Neural cell (in vitro differentiated cells): ENCODE data around the gene DERL3.

ENCODE experiments used
- EP300 ChIP-seq: fragments of 450-650 bp; conservative IDR thresholded peaks from 2 replicates; pipeline ENCODE4 v1.6.1; 2014; ENCODE audit warnings: antibody characterized with exemption, mild to moderate bottlenecking, moderate library complexity; ENCODE audit not compliant: poor library complexity, severe bottlenecking
- EZH2 ChIP-seq: fragments of 200-600, 300-800 bp; shearing (Covaris generic), sonication (generic); IDR thresholded peaks from 2 replicates; pipeline ENCODE4 v1.6.1; 2014; ENCODE audit warnings: antibody characterized with exemption, low read length, borderline replicate concordance, mild to moderate bottlenecking; ENCODE audit not compliant: insufficient read depth, poor library complexity, severe bottlenecking
- MXI1 ChIP-seq: fragments of 450-650 bp; conservative IDR thresholded peaks from 2 replicates; pipeline ENCODE4 v1.6.1; 2014; ENCODE audit warnings: antibody characterized with exemption, mild to moderate bottlenecking; ENCODE audit not compliant: poor library complexity, severe bottlenecking
- POLR2AphosphoS5 ChIP-seq: IDR thresholded peaks from 2 replicates; pipeline ENCODE4 v1.6.1; 2012
- SMC3 ChIP-seq: fragments of 450-650 bp; conservative IDR thresholded peaks from 2 replicates; pipeline ENCODE4 v1.6.1; 2014; ENCODE audit warnings: antibody characterized with exemption, mild to moderate bottlenecking, moderate library complexity; ENCODE audit not compliant: poor library complexity
- TAF1 ChIP-seq: IDR thresholded peaks from 2 replicates; pipeline ENCODE4 v1.6.1; 2012; ENCODE audit warnings: low read depth
- TF ChIP-seq, protein P1 (sequence below): fragments of 450-650 bp; IDR thresholded peaks from 2 replicates; pipeline ENCODE4 v1.5.1; 2014; ENCODE audit warnings: antibody characterized with exemption, mild to moderate bottlenecking, moderate library complexity; ENCODE audit not compliant: poor library complexity, severe bottlenecking
- TF ChIP-seq, protein P2 (sequence below): IDR thresholded peaks from 2 replicates; pipeline ENCODE4 v1.6.1; 2012; ENCODE audit warnings: borderline replicate concordance

DNA sequence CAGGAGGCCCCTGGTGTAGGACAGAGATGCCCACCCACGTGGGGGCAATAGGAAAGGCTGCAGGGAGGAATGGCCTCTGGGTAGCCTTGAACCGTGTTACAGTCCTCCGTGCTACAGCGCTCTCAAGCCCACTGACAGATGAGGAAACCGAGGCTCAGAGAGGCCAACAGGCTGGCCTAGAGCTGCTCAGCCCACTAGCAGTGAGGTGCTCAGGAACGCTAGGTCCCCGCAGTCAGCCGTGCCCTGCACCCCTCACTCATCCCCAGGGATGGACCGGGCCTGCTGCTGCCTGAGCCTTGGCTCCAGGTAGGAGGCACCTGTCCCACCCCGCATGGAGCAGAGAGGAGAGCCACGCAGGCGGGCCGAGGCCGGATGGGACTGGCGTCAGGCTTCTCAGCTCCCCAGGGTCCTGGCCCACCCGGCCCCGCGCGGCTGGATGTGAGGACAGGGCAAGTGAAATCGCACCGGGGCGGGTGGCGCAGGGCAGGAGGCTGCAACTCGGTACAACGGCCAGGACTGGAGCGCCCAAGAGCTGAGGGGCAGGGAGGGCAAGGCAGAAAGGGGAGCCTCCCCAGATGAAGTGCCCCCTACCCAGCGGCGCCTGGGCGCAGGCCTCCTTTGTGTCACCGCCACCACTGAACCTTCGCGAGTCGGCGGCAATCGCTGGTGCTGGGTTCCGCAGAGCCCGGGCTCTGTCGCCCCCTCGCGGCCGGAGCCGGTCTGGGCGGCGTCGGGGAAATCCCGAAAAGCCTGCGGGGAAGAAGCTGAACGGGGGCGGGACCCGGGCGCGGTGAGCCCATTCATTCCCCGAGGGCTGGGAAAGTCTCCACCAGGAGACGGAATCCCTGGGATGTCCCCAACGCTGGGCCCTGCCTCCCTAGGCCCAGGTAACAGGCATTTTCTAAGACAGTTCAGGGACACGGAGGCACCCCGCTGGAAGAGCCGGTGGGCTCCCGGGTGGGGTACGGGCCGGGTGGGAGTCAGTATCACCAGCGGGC is 10.5 kb upstream of the DERL3 start:
- TF ChIP-seq, protein P1, sequence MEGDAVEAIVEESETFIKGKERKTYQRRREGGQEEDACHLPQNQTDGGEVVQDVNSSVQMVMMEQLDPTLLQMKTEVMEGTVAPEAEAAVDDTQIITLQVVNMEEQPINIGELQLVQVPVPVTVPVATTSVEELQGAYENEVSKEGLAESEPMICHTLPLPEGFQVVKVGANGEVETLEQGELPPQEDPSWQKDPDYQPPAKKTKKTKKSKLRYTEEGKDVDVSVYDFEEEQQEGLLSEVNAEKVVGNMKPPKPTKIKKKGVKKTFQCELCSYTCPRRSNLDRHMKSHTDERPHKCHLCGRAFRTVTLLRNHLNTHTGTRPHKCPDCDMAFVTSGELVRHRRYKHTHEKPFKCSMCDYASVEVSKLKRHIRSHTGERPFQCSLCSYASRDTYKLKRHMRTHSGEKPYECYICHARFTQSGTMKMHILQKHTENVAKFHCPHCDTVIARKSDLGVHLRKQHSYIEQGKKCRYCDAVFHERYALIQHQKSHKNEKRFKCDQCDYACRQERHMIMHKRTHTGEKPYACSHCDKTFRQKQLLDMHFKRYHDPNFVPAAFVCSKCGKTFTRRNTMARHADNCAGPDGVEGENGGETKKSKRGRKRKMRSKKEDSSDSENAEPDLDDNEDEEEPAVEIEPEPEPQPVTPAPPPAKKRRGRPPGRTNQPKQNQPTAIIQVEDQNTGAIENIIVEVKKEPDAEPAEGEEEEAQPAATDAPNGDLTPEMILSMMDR: peak; percentile 88
- TF ChIP-seq MXI1 (no peak), TAF1 (no peak), EP300 (no peak), POLR2AphosphoS5 (no peak), SMC3 (peak; percentile 78), EZH2 (no peak)
- TF ChIP-seq, protein P2, sequence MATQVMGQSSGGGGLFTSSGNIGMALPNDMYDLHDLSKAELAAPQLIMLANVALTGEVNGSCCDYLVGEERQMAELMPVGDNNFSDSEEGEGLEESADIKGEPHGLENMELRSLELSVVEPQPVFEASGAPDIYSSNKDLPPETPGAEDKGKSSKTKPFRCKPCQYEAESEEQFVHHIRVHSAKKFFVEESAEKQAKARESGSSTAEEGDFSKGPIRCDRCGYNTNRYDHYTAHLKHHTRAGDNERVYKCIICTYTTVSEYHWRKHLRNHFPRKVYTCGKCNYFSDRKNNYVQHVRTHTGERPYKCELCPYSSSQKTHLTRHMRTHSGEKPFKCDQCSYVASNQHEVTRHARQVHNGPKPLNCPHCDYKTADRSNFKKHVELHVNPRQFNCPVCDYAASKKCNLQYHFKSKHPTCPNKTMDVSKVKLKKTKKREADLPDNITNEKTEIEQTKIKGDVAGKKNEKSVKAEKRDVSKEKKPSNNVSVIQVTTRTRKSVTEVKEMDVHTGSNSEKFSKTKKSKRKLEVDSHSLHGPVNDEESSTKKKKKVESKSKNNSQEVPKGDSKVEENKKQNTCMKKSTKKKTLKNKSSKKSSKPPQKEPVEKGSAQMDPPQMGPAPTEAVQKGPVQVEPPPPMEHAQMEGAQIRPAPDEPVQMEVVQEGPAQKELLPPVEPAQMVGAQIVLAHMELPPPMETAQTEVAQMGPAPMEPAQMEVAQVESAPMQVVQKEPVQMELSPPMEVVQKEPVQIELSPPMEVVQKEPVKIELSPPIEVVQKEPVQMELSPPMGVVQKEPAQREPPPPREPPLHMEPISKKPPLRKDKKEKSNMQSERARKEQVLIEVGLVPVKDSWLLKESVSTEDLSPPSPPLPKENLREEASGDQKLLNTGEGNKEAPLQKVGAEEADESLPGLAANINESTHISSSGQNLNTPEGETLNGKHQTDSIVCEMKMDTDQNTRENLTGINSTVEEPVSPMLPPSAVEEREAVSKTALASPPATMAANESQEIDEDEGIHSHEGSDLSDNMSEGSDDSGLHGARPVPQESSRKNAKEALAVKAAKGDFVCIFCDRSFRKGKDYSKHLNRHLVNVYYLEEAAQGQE: no peak
